GM12878 (cell line): ENCODE data around the gene THOC5.

Experiments
- BCL3 ChIP-seq: IDR thresholded peaks from 2 replicates; pipeline ENCODE4 v1.6.1; 2011; ENCODE audit warnings: borderline replicate concordance, low read depth, mild to moderate bottlenecking, moderate library complexity, low read length; ENCODE audit not compliant: insufficient read depth, poor library complexity, severe bottlenecking
- CTCF ChIP-seq, 3 experiments: IDR thresholded peaks in 2 of 3; conservative IDR thresholded peaks in 1 of 3; 2 replicates each; pipeline ENCODE4 v1.5.1; 2011; ENCODE audit warnings: low read depth in 3 of 3, low read length in 3 of 3, mild to moderate bottlenecking in 3 of 3, control low read depth in 2 of 3, moderate library complexity in 2 of 3, inconsistent platforms in 1 of 3, mixed read lengths in 1 of 3; ENCODE audit not compliant: control insufficient read depth in 2 of 3, insufficient read depth in 1 of 3; ENCODE audit errors: extremely low read depth in 1 of 3
- FOXK2 ChIP-seq: fragments of 450-650 bp; IDR thresholded peaks from 2 replicates; pipeline ENCODE4 v1.6.1; 2017; ENCODE audit warnings: mild to moderate bottlenecking, moderate library complexity
- FOXM1 ChIP-seq: IDR thresholded peaks from 2 replicates; pipeline ENCODE4 v1.6.1; 2012; ENCODE audit warnings: low read depth, mild to moderate bottlenecking, inconsistent platforms, low read length, moderate library complexity
- JUND ChIP-seq: IDR thresholded peaks from 2 replicates; pipeline ENCODE4 v1.6.1; 2012; ENCODE audit warnings: low read depth, mild to moderate bottlenecking, low read length, improper control_type of control experiment, moderate library complexity
- MAX ChIP-seq: IDR thresholded peaks from 2 replicates; pipeline ENCODE4 v1.6.1; 2012; ENCODE audit warnings: low read depth, low read length, improper control_type of control experiment
- POLR2A ChIP-seq: IDR thresholded peaks from 2 replicates; pipeline ENCODE4 v1.6.1; 2011; ENCODE audit warnings: low read depth, mild to moderate bottlenecking, low read length
- POLR2AphosphoS5 ChIP-seq: IDR thresholded peaks from 2 replicates; pipeline ENCODE4 v1.6.1; 2011; ENCODE audit warnings: mild to moderate bottlenecking, low read length, inconsistent platforms
- RFX5 ChIP-seq: IDR thresholded peaks from 2 replicates; pipeline ENCODE4 v1.6.1; 2011; ENCODE audit warnings: low read depth, low read length, improper control_type of control experiment
- SUPT20H ChIP-seq: IDR thresholded peaks from 2 replicates; pipeline ENCODE4 v1.6.1; 2011; ENCODE audit warnings: low read depth, mild to moderate bottlenecking, low read length, moderate library complexity, borderline replicate concordance; ENCODE audit not compliant: control insufficient read depth
- ZBED1 ChIP-seq: IDR thresholded peaks from 2 replicates; pipeline ENCODE4 v1.6.1; 2016; ENCODE audit warnings: borderline replicate concordance

- TF ChIP-seq RFX5 = no peak
- TF ChIP-seq BCL3 = no peak
- TF ChIP-seq POLR2AphosphoS5 = no peak
- TF ChIP-seq POLR2A = no peak
- no peak for TF ChIP-seq FOXK2
- no peak for TF ChIP-seq SUPT20H
- no peak for TF ChIP-seq ZBED1
- no peak for TF ChIP-seq FOXM1
- no peak for TF ChIP-seq JUND
- TF ChIP-seq CTCF (IDR thresholded peaks at IDR 0.05 in 2 of 3, conservative IDR thresholded peaks at IDR 0.05 in 1 of 3; ENCODE audit: control insufficient read depth in 2 of 3, extremely low read depth in 1 of 3, insufficient read depth in 1 of 3, low read depth in 3 of 3, low read length in 3 of 3) = no peak
- TF ChIP-seq MAX = no peak
Observed at GRCh38 chr22:29593923-29594322, 40.4 kb upstream of the THOC5 start.
